NCI-H1930 (cell line): ENCODE results near the gene PLEKHM2.
"Not testable (repeated sequence)": the region's sequence is repeated elsewhere in the genome, so short reads cannot be mapped to it uniquely, and the experiment has no call there.

Source experiments
- DNase-seq, 2 experiments: peaks; one replicate each; lab custom pipeline; 2025; lab: John Stamatoyannopoulos, UW

PLEKHM2 gene

DNA sequence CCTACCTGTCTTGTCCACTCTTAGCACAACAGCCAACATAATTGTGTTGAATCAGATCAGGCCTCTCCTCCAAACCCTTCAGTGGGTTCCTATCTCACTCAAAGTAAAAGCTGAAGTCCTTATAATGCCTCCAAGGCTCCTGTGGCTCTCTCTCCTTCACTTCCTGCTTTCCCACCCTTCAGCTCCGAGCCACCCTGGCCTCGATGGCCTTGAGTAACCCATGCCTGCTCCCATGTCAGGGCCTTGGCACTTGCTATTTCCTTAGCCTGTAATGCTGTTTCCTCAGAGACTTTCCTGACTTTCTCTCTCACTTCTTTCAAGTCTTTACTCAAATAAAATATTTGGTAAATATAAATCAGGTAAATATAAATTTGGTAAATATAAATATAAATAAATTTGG lies 8.1 kb upstream of the PLEKHM2 start:
- no peak for DNase-seq

GRCh38 chr1:15676688-15677661 lies 7.1 kb upstream of the PLEKHM2 start:
- no peak for DNase-seq

DNA sequence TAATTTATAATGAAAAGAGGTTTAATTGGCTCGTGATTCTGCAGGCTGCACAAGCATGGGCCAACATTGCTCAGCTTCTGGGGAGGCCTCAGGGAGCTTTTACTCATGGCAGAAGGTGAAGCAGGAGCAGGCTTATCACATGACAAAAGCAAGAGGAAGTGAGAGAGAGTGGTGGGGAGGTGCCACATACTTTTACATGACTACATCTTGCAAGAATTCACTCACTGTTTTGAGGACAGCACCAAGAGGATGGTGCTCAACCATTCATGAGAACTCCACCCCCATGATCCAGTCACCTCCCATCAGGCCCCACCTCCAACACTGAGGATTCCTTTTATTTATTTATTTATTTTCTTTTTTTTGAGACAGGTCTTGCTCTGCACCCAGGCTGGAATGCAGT lies 5.5 kb upstream of the PLEKHM2 start:
- DNase-seq, result no peak

- no peak for DNase-seq
Measured at GRCh38 chr1:15680131-15680530, 4.0 kb upstream of the PLEKHM2 start.

- DNase-seq, result no peak
Measured at GRCh38 chr1:15680561-15681348, 3.4 kb upstream of the PLEKHM2 start.

- no peak for DNase-seq
Measured at GRCh38 chr1:15681349-15682292, 2.5 kb upstream of the PLEKHM2 start.

- DNase-seq, result no peak
Measured at GRCh38 chr1:15682936-15683341, 1.2 kb upstream of the PLEKHM2 start.

DNA sequence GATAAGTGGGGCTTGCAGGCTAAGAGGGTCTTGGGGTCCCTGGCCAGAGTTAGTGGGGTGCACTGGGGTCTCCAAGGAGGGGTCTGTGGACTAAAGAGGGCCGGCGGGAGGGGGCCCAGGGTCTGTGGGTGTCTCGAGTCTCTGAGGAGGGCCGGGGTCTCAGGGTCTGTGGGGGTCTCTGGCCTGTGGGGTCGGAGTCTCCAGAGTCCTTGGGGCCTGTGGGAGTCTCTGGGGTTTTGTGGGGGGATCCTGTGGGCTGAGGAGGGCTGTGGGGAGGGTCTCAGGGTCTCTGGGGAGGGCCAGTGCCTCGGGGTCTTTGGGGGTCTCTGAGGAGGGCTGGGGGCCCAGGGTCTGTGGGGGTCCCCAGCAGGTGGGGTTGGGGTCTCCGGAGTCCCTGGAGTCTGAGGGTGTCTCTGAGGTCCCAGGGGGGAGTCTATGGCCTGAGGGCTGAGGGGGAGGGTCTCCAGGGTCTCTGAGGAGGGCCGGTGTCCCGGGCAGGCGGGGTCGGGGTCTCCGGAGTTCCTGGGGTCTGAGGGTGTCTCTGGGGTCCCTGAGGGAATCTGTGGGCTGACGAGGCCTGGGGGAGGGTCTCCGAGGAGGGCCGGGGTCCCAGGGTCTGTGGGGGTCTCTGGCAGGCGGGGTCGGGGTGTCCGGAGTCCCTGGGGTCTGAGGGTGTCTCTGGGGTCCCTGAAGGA lies 628 bp upstream of the PLEKHM2 start:
- no peak for DNase-seq

DNA sequence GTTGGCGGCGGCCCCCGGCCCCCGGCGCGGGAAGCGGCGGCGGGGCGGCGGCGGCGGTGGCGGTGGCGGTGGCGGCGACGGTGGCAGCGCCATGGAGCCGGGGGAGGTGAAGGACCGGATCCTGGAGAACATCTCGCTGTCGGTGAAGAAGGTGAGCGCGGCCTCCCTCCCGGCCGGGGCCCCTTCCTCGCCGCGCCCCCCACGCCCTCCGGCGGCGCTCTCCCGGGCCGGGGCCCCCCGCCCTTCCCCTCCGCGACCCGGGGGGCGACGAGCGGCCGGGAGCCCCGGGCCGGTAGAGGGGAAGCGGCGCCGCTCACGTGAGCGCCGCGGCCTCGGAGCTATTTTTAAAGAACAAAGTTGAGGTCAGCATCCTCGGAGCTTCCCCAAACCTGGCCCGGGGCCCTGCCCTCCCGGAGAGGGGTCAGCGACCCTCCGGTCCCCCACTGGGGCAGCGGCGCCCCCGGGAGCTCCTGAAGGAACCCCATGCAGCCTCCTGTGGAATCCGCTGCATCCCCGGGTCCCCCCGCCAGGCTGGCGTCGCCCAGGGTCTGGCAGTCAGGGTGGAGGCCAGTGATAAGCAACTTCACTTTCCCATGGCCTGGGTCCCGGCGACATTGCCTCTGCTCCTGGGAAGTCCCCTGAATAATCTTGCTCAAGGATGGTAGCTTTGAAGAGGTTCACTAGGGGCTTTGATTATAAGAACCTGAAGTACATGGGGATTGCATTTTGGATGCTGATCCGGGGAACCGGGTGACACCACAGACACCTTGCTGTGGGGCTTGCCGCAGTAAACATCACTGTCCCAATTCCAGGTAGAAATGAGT lies 560 bp downstream of the PLEKHM2 start:
- no peak for DNase-seq

GRCh38 chr1:15685820-15686219 lies 1.7 kb downstream of the PLEKHM2 start:
- no peak for DNase-seq

- no peak for DNase-seq
Measured at GRCh38 chr1:15687446-15687845, 3.3 kb downstream of the PLEKHM2 start.

GRCh38 chr1:15690317-15690716 lies 6.2 kb downstream of the PLEKHM2 start:
- no peak for DNase-seq

DNA sequence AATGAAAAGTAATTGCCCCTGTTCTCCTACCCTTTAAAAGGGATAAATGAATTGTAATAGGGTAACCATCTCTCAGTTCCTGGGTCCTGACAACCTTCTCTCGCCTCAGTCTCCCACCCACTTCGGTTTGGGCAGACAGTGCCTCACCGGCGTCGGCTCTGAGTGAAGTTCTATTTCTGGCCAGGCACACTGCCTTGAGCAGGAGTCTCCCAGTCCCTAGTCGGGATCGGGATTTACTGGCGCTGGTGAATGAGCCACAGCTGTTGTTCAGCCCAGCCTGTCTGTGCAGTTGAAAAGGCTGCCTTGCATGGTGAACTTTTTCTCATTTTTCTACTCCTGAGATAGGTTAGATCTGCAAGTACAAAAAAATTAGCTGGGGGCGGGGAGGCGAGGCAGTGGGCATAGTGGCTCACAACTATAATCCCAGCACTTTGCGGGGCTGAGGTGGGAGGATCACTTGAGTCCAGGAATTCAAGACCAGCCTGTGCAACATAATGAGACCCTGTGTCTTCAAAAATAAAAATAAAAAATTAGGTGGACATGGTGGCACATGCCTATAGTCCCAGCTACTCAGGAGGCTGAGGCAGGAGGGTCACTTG lies 7.4 kb downstream of the PLEKHM2 start:
- no peak for DNase-seq

- no peak for DNase-seq
Measured at GRCh38 chr1:15692121-15692682, 8.1 kb downstream of the PLEKHM2 start.

DNA sequence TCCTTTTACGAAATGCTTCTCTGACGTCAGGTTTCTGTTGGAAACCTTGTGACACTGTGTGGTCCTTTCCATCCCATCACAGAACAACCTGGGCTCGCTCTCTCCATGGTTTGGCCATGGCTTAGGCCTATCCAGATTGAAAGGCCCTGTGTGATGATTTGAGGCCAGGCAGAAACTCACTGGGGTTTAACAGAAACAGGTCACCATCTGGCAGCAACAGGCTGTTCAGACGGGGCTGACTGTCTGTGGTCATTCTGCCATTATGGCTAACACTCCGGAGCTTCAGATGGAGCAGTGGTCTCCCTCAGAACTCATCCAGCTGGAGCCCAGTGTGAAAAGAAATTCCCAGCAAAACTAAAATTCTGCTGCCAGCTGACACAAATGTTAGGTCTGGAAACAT lies 9.3 kb downstream of the PLEKHM2 start:
- no peak for DNase-seq

DNA sequence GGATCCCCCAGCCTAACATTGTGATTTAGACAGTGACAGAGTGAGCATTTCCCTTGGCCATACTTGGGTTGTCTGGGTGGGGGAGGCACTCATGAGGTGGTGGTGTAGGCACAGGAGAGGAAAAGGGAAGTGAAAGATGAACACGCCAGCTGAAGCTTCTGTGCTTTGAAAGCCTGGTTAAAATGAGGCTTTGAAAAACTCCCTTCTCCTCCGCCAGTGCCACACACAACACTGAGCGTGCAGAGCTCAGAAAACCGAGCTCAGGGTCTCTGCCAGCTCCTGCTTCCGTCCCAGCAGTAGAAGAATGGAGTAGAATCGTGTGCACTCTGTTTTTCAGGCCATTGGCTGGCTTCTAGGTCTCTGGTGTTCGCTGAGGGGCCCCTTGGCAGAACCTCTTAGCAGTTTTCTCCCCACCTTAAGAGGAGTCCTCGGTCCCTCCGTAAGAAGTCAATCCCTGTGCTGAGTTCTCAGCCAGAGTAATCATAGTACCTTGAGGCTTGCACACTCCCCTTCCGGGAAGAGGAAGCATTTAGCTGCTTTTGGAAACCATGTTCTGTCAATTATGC lies 12.9 kb downstream of the PLEKHM2 start:
- DNase-seq, result no peak

DNA sequence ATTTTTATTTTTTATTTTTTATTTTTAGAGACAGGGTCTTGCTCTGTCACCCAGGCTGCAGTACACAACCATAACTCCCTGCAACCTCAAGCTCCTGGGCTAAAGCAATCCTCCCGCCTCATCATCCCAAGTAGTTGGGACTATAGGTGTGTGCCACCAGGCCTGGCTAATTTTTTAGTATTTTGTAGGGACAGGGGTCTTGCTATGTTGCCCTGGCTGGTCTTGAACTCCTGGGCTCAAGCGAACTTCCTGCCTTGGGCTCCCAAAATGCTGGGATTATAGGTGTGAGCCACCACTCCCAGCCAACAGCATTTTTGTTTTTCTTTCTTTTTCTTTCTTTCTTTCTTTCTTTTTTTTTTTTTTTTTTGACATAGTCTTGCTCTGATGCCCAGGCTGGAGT lies 14.1 kb downstream of the PLEKHM2 start:
- DNase-seq, result no peak

- not testable (repeated sequence) for DNase-seq
Measured at GRCh38 chr1:15699321-15699720, 15.2 kb downstream of the PLEKHM2 start.

GRCh38 chr1:15700508-15700907 lies 16.4 kb downstream of the PLEKHM2 start:
- DNase-seq, result no peak
